ENCODE data around the gene HES4.
A peak's percentile ranks its signal among the peaks of the same experiment; 100 is the strongest.
"Not testable (repeated sequence)": the region's sequence is repeated elsewhere in the genome, so short reads cannot be mapped to it uniquely, and the experiment has no call there.

The HES4 gene

GRCh38 chr1:978835-979743, 20.8 kb downstream of the HES4 start:
- no peak overlapping the region for H3K4me3 ChIP-seq (ENCODE audit: low read depth, low read length)
- in situ Hi-C loops (cut with HindIII; ENCODE audit: low sequenced_read_pairs), result no loop called here
- no peak for TF ChIP-seq CTCF (IDR thresholded peaks at IDR 0.05; ENCODE audit: low read depth, low read length, missing control alignments)
- DNase-seq (ENCODE audit: low read depth), result no peak

- no peak overlapping the region for H3K4me3 ChIP-seq (ENCODE audit: low read depth, low read length)
- DNase-seq (ENCODE audit: low read depth), result no peak
- TF ChIP-seq CTCF (IDR thresholded peaks at IDR 0.05; ENCODE audit: low read depth, low read length, missing control alignments), result no peak
- in situ Hi-C loops (cut with HindIII; ENCODE audit: low sequenced_read_pairs), result no loop called here
Observed at GRCh38 chr1:978069-978834, 21.6 kb downstream of the HES4 start.

- in situ Hi-C loops (cut with HindIII; ENCODE audit: low sequenced_read_pairs); H3K4me3 ChIP-seq (ENCODE audit: low read depth, low read length); DNase-seq (ENCODE audit: low read depth): not testable (repeated sequence)
Observed at GRCh38 chr1:976791-977190, 23.1 kb downstream of the HES4 start.

- DNase-seq (ENCODE audit: low read depth), result no peak
- H3K4me3 ChIP-seq (ENCODE audit: low read depth, low read length), result no peak overlapping the region
- in situ Hi-C loops (cut with HindIII; ENCODE audit: low sequenced_read_pairs), result no loop called here
- TF ChIP-seq CTCF (IDR thresholded peaks at IDR 0.05; ENCODE audit: low read depth, low read length, missing control alignments), result peak; percentile 52
Observed at GRCh38 chr1:975896-976683, 23.8 kb downstream of the HES4 start.

- in situ Hi-C loops (cut with HindIII; ENCODE audit: low sequenced_read_pairs), result no loop called here
- no peak overlapping the region for H3K4me3 ChIP-seq (ENCODE audit: low read depth, low read length)
- DNase-seq (ENCODE audit: low read depth), result no peak
- TF ChIP-seq CTCF (IDR thresholded peaks at IDR 0.05; ENCODE audit: low read depth, low read length, missing control alignments), result no peak
Observed at GRCh38 chr1:975365-975764, 24.5 kb downstream of the HES4 start.

- TF ChIP-seq CTCF (IDR thresholded peaks at IDR 0.05; ENCODE audit: low read depth, low read length, missing control alignments), result no peak
- in situ Hi-C loops (cut with HindIII; ENCODE audit: low sequenced_read_pairs), result no loop called here
- H3K4me3 ChIP-seq (ENCODE audit: low read depth, low read length), result no peak overlapping the region
Observed at GRCh38 chr1:974687-975328, 25.1 kb downstream of the HES4 start.

More at GRCh38 chr1:974687-975328, 25.1 kb downstream of the HES4 start:
- DNase-seq (ENCODE audit: low read depth), result no peak

All from astrocyte of the cerebellum (primary cell).